ENCODE data around the gene AGO4.
A peak's percentile ranks its signal among the peaks of the same experiment; 100 is the strongest.

DNA sequence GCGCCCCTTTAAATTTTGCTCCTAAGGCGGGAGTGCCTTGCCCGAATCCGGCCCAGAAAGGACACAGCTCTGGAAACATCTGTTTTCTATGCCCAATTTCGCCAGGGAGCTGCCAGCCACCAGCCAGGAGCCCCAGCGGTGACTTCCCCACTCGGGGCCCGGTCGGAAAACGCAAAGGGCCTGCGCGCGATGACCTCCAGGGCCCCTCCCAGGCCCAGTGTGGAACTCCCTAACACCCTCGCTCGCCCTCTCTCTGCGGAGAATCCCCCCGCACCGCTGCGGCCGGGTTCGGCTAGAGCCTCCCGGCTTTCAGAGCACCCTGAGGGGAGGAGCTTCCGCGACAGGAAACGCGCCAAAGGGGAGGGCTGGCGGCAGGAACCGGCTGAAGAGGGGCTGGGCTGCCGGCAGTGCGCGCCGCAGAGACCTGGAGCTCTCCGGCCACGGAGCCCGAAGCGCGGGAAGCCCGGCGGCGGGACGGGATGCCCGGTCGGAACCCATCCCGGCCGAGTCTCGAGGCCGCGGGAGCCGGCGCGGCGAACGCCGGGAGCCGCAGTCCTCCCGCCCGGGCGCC is 38.5 kb upstream of the AGO4 start:
- TF ChIP-seq POLR2A (IDR thresholded peaks at IDR 0.05; ENCODE audit: low read depth, low read length), result no peak
- TF ChIP-seq, protein P1, sequence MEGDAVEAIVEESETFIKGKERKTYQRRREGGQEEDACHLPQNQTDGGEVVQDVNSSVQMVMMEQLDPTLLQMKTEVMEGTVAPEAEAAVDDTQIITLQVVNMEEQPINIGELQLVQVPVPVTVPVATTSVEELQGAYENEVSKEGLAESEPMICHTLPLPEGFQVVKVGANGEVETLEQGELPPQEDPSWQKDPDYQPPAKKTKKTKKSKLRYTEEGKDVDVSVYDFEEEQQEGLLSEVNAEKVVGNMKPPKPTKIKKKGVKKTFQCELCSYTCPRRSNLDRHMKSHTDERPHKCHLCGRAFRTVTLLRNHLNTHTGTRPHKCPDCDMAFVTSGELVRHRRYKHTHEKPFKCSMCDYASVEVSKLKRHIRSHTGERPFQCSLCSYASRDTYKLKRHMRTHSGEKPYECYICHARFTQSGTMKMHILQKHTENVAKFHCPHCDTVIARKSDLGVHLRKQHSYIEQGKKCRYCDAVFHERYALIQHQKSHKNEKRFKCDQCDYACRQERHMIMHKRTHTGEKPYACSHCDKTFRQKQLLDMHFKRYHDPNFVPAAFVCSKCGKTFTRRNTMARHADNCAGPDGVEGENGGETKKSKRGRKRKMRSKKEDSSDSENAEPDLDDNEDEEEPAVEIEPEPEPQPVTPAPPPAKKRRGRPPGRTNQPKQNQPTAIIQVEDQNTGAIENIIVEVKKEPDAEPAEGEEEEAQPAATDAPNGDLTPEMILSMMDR (conservative IDR thresholded peaks at IDR 0.05; ENCODE audit: low read depth, low read length), result no peak
- TF ChIP-seq MAFK (IDR thresholded peaks at IDR 0.05; ENCODE audit: low read depth, low read length), result no peak
- TF ChIP-seq RAD21 (IDR thresholded peaks at IDR 0.05; ENCODE audit: low read length), result no peak
- TF ChIP-seq BHLHE40 (IDR thresholded peaks at IDR 0.05; ENCODE audit: low read depth, low read length), result no peak
- no peak for TF ChIP-seq SMC3 (IDR thresholded peaks at IDR 0.05; ENCODE audit: low read depth, low read length)
- TF ChIP-seq CEBPB (IDR thresholded peaks at IDR 0.05; ENCODE audit: low read depth, low read length), result no peak
- TF ChIP-seq MAZ (IDR thresholded peaks at IDR 0.05; ENCODE audit: borderline replicate concordance, low read depth, low read length), result peak; percentile 58; the same call in 1 of the 2 replicates
- no peak; the same call in 1 of the 2 replicates for TF ChIP-seq MXI1 (IDR thresholded peaks at IDR 0.05; ENCODE audit: borderline replicate concordance, low read depth, low read length)
- no peak for TF ChIP-seq FOS (IDR thresholded peaks at IDR 0.05; ENCODE audit: low read depth, low read length)

Data from IMR-90 (cell line).